ENCODE measurements around the gene POLR2L.

GRCh38 chr11:844693-845644 is 2.6 kb upstream of the POLR2L start:
- no peak for TF ChIP-seq CTCF (IDR thresholded peaks at IDR 0.05)
- TF ChIP-seq POLR2A (IDR thresholded peaks at IDR 0.05) = peak; percentile 18
- TF ChIP-seq EP300 (IDR thresholded peaks at IDR 0.05) = no peak

All from ovary (tissue), 3 donors.